GM19455 (cell line): ENCODE results near the gene TTC28.
"Not testable (repeated sequence)": the region's sequence is repeated elsewhere in the genome, so short reads cannot be mapped to it uniquely, and the experiment has no call there.

Experiments used
- ATAC-seq: cut with Tn5 transposase; IDR thresholded peaks from one replicate; pipeline ENCODE4 v1.9.1; 2021; ENCODE audit not compliant: unreplicated experiment

Gene TTC28

DNA sequence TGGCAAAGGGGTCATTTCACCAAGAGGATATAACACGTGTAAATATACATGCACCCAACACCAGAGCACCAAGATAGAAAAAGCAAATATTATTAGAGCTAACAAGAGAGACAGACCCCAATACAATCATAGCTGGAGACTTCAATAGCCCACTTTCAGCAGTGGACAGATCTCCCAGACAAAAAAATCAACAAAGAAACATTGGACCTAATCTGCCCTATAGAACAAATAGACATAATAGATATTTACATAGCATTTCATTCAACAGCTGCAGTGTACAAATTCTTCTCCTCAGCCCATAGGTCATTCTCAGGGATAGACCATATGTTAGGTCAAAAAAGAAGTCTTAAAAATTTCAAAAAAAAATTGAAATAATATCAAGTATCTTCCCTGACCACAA lies 312.8 kb downstream of the TTC28 start:
- no peak for ATAC-seq

DNA sequence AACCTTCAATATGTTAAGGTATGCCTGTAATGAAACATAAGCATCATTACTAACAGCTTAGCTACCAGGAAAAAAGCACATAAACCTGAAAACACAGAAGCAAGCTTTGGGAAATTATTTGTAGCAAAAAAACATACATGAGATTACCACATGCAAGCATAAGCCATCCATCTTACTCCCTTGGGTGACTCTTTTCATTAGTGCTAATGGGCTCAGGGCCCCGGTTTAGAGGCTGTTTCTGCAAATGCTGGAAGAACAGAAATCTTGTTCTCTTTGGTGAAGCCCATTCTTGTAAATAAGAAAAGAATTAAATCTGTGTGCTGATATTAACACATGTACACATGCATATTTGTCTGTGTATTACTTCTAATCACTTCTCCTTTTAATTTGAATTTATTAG lies 314.3 kb downstream of the TTC28 start:
- no peak for ATAC-seq

DNA sequence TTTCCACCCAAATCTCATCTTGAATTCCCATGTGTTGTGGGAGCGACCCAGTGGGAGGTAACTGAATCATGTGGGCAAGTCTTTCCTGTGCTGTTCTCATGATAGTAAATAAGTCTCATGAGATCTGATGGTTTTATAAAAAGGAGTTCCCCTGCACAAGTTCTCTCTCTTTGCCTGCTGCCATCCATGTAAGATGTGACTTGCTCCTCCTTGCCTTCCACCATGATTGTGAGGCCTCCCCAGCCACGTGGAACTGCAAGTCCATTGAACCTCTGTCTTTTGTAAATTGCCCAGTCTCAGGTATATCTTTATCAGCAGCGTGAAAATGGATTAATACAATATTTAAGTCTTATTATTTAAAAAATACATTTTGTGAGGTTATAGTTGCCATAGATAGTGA lies 315.5 kb downstream of the TTC28 start:
- not testable (repeated sequence) for ATAC-seq

DNA sequence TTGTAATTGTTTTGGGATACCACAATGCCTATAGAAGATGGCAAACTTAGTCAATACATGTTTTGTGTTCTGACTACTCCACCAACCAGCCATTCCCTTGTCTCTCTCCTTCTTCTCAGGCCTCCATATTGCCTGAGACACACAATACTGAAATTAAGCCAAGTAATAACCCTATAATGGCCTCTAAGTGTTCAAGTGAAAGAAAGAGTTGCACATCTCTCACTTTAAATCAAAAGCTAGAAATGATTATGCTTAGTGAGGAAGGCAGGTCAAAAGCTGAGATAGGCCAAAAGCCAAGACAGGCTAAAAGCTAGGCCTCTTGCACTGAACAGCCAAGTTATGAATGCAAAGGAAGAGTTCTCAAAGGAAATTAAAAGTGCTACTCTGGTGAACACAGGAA lies 318.7 kb downstream of the TTC28 start:
- no peak for ATAC-seq

DNA sequence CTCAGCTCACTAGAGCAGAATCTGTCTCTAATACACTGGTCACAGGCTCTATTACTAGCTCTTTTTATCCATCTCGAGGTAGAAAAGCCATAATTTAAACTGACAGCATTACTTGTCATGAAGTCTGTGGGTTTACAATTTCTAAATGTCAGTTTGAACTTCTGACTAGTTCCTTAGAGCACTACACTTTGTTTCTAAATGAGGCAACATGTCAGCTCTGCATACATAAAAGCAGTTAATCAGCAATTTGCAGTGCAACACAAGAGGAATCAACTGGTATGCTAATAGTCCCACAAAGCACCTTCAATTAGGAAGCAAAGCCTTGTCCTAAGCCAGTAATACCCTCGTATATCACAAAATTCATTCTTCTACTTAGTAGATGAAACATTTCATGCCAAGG lies 321.3 kb downstream of the TTC28 start:
- ATAC-seq = no peak

DNA sequence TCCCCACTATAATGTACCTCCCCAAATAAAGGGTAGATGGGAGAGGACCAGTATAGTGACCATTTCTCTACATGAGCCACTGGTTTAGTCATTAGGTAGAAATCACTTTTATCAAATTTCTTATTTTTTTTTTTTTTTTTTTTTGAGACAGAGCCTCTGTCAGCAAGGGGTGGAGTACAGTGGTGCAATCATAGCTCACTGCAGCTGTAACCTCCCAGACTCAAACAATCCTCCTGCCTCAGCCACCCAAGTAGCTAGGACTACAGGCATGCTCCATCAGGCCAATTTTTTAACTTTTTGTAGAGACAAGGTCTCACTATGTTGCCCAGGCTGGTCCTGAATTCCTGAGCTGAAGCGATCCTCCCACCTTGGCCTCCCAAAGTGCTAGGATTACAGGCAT lies 322.4 kb downstream of the TTC28 start:
- no peak for ATAC-seq

DNA sequence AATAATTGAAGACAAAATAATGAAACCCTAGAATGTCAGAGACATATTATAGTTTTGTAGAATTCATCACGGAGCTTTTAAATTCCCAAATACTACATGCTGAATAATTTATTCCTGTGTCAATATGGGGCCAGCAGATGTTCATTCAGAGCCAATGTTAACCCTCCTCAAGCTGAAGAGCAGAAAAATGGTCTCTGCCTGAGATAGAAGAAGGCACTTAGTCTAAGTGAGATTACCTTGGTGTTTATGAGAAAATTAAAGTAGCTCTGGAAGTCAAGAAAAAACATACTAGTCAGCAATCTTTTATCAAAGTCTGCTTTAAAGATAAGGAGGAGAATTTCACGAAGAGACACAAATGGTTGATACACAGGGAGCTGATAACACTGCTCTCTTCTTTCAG lies 328.2 kb downstream of the TTC28 start:
- ATAC-seq = no peak

DNA sequence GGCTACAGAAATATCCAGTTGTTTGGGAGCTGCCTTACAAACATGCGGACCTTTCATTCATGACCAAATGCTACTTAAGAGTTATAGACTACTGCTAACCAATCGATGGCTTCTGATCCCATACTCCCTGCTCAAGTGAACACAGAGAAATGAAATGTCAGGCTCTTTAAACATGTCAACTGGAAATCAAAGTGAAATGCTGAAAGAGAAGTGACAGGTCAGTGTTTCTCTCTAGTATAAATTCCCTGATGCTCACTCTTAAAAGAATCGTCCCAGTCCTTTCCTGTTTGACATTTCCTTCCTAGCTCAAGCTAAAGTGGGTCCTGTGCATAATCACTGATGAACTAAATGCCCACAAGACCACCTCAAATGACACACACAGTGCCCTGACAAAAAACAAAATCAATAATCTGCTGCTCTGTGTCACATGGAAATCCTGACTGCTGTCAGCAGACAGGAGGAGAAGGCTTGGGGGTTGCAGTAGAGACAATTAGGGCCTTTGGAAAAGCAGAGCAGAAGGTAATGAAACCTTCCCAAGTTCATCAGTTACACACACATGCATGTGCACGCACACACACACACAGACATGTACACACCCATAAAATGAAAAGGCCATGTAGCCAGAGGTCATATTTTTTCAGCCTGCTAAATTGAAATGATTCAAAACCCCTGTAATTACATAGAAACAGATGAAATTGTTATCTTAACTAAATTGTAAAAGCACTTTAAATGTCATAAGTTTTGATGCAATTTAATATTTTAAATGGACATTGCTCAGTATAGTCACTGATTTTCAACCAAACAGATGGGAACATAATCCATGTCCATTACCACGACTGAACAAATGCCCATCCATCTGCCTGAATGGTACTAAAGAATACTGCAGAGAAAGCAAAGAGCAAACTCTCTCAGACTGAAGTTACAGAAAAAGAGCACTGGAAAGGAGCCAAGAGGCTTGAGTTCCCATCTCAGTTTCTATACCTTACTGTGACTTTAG lies 330.7 kb downstream of the TTC28 start:
- ATAC-seq = no peak

DNA sequence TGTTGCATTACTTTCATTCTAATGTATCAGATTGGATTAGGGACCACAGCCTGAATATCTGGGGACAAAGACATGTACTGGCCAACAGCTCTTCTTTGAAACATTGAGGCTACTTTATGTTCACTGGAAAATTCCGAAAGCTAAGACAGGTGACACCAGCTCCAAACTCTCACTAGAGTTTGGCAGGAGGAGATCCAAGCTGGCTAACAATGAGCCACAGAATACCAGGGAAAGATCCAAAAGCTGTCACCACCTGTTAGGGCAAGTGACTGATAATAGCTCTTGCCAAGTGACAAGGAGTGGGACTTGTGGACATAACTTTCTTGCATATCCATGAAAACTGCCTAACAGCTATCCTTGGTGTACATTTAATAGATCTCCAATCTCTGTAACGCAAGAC lies 333.3 kb downstream of the TTC28 start:
- no peak for ATAC-seq

DNA sequence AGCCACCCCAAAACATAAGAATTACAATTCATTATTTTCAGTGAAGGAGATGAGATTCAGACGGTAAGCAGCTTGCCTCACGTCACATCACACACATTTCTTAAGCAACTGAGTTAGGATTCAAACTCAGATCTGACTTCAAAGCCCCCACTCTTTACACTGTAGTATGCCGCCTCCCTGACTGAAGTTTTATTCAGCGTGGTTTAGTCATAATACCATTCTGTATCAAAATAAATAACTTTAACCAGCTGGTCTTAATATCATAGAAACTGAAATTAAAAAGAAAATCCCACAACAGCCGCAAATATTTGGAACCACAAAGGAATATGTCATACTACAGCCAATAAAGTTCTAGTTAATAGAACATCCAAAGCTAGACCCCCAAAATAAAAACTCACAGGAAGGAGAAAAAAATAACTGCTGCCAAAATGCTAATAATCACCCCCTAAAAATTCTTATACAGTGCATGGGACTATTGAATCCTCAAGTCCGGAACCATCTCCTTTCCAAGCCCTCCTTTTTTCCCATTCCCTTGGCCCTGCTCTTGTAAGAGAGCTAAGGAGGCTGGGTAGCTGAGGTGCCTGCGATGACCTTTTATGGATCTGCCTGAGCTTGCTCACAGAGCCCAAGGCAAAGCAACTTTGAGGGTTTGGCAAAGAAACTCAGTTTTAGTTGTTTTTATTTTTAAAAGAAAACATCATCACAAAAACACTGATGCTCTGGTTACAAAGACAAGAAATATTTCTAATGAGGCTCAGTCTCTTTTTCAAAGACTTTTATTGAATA lies 334.5 kb downstream of the TTC28 start:
- ATAC-seq = no peak

DNA sequence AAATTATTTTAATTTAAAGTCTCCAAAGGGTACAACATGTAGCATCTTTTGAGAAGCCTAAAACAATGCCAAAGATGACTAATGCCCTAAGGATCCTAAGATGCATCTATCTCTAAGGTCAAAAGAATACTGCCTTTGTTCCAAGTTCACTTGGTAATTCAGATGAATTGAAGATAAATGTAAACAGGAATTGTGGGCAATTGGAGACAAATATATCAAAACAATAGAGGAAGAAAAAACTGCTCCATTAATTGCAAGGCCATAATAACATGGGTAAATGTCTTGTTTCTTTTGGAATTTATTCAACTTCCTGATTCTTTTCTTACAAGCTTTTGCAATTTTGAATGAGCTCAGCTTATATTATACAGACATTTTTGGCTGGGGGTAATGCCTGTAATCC lies 338.6 kb downstream of the TTC28 start:
- no peak for ATAC-seq

DNA sequence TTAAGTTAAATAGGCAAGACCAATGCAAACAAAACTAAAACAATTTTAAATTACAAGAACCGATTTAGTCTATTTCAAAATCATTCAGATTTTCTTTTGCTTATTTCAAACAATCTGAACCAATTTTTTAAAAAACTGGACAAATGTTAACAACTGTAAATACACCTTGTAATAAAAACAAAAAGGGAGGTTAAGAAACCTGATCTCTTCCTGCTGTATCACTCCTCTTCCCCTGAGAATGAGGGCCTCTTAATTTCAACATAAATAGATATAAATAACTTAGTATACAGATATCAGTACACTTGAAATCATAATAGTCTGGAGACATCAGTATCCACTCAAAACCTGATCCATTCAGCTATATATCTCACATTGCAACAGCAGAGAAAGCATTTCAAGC lies 346.6 kb downstream of the TTC28 start:
- no peak for ATAC-seq

DNA sequence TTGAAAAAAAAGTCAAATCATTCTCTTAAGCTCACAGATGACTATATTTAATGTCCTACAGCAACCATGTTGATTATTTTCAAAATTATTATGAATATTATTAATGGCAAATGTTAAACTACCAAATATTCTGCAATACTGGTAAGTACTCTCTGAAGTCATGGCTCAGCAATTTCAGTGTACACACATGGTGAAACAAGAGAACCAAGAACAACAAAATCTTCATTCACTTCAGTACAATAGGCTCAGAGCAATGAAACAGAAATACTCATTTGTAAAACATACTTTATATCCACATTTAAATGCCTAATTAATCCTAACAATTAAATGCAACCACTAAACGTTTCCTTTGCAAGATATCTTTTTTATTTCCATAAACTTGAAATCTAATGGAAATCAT lies 347.2 kb downstream of the TTC28 start:
- ATAC-seq = no peak

DNA sequence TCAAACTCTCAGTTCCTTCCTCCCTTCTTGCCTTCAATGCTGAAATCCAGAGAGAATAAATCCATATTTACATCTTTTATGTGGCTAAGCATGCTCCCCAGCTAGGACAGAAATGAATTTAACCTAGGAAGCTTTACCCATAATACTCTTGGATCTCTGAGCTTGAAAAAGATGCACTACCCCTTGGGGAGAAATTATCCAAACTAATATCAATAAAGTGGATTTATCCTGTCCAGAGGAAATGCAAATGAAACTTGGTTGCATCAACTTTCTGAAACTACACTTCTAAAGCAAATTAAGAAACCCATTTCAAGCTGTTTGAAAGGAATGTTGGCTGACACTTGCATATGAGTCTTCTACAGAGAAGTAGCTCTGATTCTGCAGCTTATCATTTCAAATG lies 347.9 kb downstream of the TTC28 start:
- no peak for ATAC-seq

DNA sequence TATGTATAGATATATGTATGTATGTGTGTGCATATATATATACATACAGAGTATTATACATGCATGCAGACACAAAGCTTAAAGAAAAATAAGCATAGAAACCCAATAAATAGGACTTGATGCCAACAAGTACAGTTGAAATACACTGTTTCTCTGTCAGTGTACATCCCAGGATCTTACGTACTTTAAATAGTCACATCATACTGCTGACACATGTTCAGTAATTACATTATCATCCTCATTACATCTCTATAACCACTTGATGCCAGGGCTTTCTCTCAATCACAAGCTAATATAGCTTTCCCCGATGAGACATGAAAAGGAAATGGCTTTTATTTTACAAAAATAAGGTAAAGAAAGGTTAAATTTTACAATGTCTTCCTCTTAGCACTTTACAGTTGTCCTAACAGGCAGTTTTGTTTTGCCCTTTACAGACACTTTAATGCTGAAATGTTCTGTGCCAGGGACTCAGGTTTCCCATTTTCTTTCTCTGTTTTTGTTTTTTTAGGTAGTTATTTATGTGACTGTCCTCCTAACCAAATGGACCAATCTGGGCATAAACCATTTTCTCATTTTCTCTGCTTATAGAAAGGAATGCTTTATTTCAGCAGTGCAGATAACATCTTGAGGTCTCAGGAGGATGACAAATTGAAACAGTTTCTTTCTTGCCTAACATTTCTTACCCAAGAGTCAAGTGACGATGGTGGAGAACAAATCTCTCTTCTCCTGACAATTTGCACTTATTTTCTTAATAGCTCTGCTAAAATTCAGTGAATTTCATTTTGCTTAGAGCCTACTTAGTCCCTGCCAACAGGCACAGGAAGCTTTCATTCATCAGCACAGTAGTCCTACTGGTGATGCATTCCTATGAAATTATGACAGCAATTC lies 350.2 kb downstream of the TTC28 start:
- ATAC-seq = no peak

DNA sequence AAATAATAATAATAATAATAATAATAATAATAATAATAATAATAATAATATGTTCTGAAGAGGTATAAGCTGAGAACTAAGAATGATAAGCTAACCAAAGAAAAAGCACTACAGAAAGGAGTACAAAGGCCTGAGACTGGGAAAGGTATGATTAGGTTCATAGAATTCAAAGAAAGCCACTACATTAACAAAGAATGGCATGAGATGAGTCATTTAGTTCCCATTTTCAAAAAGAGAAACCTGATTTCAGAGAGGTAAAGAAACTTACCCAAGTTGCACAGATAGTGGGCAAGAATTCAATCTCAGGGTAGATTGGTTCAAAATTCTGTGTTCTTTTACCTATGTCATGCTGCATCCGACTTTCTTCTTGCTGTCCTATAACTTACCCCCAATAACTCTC lies 350.9 kb downstream of the TTC28 start:
- no peak for ATAC-seq

DNA sequence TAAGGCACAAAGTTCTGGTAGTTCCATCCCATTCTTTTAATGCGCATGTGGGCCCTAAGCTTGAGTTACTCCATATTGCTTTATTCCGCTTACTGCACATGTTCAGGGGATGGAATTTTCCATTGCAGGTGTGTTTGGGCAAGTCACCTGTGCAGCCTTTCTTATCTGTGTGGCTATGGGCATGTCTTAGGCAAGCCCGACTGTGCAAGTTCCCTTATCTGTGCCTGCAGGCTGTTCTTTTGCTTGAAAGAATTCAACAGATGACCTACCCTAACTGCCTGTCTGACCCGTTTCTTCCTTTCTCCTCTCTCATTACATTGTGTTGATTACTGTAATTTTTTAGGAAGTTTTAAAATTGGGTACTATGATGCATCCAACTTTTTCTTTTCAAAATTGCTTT lies 363.6 kb downstream of the TTC28 start:
- no peak for ATAC-seq

DNA sequence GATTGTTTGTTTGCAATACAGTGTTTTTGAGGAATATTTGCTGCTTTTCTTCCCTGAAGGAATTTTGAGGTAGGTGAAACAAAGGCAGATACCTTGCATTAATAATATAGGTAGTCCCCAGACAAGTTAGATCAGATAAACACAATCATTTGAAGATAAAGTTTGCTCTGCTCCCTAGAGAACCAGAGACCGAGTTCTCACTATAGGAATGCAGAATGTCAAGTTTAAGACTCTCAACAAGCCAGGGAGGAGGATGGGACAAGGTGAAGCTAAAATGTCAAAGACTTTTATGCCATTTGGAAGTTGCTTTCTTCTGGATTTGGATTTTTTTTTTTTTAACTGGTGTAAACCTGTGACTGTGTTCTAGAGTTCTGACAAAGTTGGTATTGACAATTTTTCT lies 364.7 kb downstream of the TTC28 start:
- ATAC-seq = no peak

DNA sequence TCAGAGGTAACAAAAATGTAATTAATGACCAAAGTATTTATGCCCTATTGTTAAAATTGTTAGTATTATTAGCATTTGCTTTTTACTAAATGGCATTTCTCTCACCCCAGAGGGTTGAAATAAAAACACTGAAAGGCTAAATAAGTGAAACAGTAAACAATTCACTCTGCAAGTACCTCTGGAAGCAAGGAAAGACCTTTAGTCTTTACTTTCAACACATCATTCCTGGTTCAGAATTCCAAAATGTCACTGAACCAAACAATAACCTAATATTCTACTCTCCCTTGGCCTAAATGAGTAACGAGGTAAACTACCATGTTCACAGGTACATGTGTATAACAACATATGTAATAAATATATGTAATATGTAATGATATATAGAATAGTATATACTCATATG lies 369.3 kb downstream of the TTC28 start:
- no peak for ATAC-seq

DNA sequence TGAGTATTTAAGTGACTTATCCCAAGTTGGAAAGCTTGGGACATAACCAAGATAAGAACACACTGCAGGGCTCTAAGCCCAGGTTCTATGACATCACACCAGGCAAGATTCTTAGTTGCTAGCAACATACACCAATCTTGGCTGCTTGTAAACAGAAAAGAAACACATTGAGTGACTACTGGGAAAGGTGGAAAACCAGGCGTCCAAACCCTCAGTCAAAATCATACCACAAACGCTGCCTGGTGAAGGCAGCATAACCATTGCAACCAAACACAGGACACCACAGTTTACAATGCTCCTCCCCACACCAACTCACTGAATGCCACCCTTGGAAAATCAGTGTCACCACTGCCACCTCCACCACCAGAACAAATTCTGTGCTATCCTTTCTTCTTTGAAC lies 379.9 kb downstream of the TTC28 start:
- ATAC-seq = no peak

DNA sequence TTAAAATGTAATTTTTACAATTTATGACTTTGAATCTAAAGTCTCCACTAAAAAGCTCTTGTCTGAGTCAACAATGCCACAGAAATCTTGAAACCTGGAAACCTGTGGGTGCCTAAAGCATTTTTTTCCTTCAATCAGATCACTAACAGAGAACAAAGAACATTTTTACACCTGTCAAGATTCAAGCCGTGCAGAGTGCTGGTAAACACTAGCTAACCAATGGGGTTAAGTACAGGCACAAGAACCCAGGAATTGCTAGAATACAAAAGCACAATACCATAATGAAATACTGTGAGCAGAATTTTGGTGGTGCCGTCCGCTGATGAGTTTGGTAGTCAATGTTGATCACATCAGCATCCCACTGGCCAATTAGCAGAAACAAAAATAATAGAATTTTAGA lies 380.3 kb downstream of the TTC28 start:
- ATAC-seq = no peak
